GM20000 (cell line): ENCODE data around the gene CAMK1D.

Source experiments
- DNase-seq: peaks from one replicate; pipeline ENCODE4 v3.0.0; 2012; ENCODE audit warnings: low spot score
- CTCF ChIP-seq: IDR thresholded peaks from 2 replicates; pipeline ENCODE4 v1.5.1; 2012; ENCODE audit warnings: mild to moderate bottlenecking, control low read depth; ENCODE audit errors: extremely low read depth, missing control alignments

CAMK1D gene

GRCh38 chr10:12482587-12482986 lies 133.2 kb downstream of the CAMK1D start:
- no peak for DNase-seq

GRCh38 chr10:12484002-12484918 lies 134.9 kb downstream of the CAMK1D start:
- no peak for DNase-seq
- TF ChIP-seq CTCF: no peak

More at GRCh38 chr10:12482587-12482986, 133.2 kb downstream of the CAMK1D start:
- no peak for TF ChIP-seq CTCF

DNA sequence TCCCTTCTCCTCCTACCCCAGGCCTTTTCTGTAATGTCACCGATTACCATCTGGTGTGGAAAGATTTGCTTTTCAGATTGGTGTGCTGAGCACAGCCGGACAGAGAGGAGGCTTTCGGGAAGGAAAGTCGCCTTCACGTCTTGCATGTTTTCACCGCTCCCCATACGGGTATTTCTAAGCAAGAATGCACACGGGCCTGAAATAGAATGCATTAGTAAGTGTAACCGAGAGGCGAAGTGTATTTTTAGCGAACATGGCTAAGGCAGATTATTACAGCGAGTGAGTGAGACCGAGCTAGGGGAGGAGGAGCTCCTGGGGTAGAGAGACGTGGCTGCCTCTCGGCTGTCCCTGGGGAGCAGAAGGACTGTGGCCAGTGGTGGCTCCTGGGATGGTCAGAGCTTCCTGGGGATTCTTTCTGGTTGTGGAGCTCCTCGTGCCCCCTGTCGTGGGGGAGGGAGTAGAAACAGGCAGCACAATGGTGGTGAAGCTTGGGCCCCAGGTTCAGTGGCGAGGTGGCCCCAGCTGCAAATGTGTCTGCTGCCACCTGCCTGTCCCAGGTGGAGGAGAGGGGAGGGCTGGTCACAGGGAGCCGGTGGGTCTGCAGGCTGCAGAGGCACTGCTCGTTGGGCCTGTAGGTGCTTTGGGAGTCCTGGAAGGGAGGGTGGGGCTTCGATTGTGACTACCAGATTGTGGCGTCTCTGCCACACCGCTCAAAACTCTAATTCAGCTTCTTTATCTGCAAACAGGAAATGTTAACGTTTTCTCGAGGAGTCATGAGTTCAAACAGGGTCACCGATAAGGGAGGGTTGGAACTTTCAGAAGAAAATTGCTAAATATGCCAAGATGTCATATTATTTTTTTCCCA lies 135.8 kb downstream of the CAMK1D start:
- DNase-seq: peak; percentile 67
- peak; percentile 25 for TF ChIP-seq CTCF

GRCh38 chr10:12487366-12487765 lies 138.0 kb downstream of the CAMK1D start:
- TF ChIP-seq CTCF: no peak
- no peak for DNase-seq

DNA sequence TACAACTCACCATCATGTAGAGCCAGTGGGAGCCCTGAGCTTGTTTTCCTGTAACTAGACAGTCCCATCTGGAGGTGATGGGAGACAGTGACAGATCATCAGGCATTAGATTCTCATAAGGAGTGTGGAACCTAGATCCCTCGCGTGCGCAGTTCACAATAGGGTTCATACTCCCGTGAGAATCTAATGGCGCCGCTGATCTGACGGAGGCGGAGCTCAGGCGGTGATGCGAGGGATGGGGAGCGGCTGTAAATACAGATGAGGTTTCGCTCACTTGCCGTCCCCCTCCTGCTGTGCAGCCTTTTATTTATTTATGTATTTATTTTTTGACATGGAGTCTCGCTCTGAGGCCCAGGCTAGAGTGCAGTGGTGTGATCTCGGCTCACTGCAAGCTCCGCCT lies 139.3 kb downstream of the CAMK1D start:
- no peak for DNase-seq

DNA sequence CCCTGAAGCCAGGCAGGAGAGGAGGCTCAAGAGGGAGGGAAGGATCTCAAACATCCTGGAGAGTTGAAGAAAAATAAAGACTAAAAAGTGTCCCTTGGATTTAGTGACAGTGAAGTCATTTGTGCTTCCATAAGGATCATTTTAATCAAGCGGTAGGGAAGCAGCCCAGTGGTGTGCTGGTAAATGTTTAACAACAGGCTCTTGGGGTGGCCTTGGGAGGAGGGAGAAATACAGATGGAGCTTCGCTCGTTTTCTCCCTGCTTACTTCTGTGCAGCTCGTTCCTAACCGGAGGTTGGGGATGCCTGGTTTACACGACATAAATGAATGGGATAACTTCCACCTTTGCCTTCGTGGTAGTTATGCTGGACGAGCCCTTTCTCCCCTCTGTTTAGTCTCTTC lies 140.0 kb downstream of the CAMK1D start:
- no peak for TF ChIP-seq CTCF
- DNase-seq: no peak

More for the DNA sequence above, 139.3 kb downstream of the CAMK1D start:
- TF ChIP-seq CTCF: no peak

DNA sequence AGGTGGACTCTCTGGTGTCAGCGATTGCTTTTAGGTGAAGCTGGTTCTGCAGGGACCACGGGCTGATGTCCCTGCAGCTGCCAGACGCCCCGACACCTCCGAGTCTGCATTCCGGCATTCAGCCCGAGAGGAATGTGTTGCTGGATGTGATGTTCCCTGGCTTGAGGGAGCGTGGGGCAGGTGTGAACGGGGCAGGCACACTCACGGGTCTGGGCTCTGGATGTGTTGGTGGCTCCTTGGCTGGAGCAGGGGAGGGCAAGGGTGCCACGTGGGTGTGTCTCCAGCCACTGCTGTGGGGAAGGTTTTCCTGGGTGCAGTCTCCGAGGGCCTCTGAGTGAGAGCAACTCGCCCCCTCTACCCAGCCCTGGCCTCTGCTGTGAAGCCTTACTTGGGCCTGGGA lies 140.5 kb downstream of the CAMK1D start:
- DNase-seq: no peak
- no peak for TF ChIP-seq CTCF
